Keratinocyte (primary cell): ENCODE measurements around the gene PARP11.

Source experiments
- CTCF ChIP-seq, 3 experiments: IDR thresholded peaks in 1 of 3; conservative IDR thresholded peaks in 1 of 3; optimal IDR thresholded peaks in 1 of 3; 2 replicates in 2 of 3; 3 replicates in 1 of 3; pipeline versions ENCODE3 to v1.5.1; 2011; ENCODE audit warnings: low read length in 3 of 3, mild to moderate bottlenecking in 3 of 3, moderate library complexity in 2 of 3, control low read depth in 1 of 3, inconsistent platforms in 1 of 3; ENCODE audit not compliant: insufficient read depth in 2 of 3; ENCODE audit errors: extremely low read depth in 1 of 3
- EZH2 ChIP-seq: IDR thresholded peaks from one replicate; pipeline ENCODE4 v1.6.1; 2012; ENCODE audit warnings: inconsistent platforms, mild to moderate bottlenecking, low read length, moderate library complexity

GRCh38 chr12:3833670-3834310 is 39.4 kb downstream of the PARP11 start:
- peak in 1 of 3 experiments; percentile 2 for TF ChIP-seq CTCF (optimal IDR thresholded peaks at IDR 0.05 in 1 of 3, IDR thresholded peaks at IDR 0.05 in 1 of 3, conservative IDR thresholded peaks at IDR 0.05 in 1 of 3; ENCODE audit: extremely low read depth in 1 of 3, insufficient read depth in 2 of 3, low read length in 3 of 3)
- TF ChIP-seq EZH2 = no peak
